KBM-7 (cell line): Measurements from ENCODE around the gene TMEM273.

Source experiments
- DNase-seq: peaks from one replicate; pipeline ENCODE4 v3.0.0-alpha.2; 2015
- in situ Hi-C: fragments of 300-500 bp; cut with MboI; formaldehyde crosslinking; loops from 2 replicates; pipeline ENCODE4 v1.14.3; 2020; ENCODE audit warnings: low sequenced_read_pairs, low pct_unique_long_range_greater_than_20kb, mixed read lengths

TMEM273 gene

DNA sequence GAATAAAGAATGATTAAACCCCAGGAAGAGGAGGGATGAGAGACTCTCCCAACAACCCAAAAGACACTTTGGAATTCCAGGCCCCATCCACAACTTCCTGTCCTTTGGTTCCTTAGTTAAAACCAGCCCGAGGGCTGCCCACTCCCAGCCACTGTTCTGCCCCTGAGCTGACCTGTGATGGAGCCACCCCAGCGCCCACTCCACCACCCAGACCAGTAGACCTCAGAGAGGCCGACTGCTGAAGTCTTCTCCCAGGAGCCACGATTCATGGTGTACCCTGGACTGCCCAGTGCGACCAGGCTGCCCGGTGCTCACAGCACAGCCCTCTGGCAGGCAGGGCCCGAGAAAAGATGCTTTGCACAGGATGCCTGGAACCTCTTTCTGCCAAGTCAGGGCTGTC lies 79.5 kb downstream of the TMEM273 start:
- in situ Hi-C loops = no loop called here

DNA sequence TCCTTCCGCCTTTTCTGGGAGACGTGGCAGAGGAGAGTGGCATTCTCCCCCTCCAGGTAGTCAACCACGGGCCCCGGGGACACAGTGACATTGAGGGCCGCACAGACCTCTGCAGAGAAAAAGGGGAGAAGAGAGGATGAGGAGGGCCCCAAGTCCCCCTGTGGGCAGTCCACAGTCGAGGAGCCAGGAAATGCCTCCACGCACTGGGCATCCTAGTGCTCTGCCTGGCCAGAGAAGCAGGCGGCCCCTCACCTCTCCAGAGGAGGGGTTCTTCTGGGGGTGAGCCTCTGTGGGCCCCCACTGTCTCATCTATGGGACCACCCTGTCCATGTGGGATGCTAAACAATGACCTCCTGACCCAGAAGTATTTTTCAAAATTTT lies 80.3 kb downstream of the TMEM273 start:
- in situ Hi-C loops = no loop called here
- no peak for DNase-seq

More for the DNA sequence above, 79.5 kb downstream of the TMEM273 start:
- no peak for DNase-seq

DNA sequence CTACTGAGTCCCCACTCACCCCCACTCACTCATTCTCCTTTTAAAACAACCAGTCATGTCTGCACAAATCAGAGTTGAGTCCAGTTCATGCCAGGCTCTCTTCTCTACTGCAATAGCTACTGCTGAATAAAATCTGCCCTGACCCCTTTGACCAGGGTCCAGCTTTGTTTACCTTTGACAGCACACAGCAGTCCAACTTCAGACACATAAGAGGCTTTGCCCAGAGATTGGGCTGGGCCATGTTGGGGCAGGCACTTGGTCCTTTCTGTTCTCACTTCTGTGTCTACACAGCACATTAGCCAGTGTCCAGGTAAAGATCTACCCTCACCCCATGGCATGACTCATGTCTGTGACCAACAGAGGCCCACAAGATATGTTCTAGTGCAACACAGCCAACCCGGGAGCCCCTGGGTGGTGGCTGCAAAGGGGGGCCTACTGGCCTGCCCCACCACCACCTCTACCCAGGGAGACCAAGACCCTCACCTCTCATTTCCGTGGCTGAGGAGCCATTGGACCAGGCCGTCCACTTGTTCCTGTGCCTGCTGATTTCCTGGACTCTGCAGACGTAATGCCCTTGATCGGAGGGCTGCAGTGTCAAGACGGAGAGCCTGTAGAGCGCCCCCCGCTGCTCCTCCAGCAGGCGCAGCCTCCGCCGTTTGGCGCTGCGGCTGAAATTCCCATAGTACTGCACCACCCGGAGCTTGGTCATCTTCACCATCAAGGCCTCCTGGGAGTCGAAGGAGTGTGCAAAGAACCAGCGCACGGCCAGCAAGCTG lies 80.9 kb downstream of the TMEM273 start:
- in situ Hi-C loops = no loop called here

DNA sequence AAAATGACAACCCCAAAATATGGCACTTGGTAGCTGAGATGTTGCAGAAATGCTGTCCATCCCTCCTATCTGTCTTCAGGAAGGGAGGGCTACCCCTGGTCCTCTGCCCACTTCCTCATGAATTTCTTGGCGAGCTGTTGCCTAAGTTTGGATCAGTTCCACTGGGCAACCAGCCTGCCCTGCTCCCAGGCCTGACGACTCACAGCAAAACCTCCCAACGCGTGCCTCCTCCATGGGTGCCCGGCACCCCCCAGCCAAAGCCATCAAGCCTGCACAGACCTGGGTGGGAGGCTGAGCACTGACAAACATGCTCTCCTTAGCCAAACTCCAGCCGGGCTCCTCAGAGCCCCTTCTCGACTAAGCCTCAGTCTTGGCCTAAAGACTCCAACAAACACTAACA lies 81.7 kb downstream of the TMEM273 start:
- DNase-seq = no peak
- in situ Hi-C loops = no loop called here

More for the DNA sequence above, 80.9 kb downstream of the TMEM273 start:
- DNase-seq = no peak

DNA sequence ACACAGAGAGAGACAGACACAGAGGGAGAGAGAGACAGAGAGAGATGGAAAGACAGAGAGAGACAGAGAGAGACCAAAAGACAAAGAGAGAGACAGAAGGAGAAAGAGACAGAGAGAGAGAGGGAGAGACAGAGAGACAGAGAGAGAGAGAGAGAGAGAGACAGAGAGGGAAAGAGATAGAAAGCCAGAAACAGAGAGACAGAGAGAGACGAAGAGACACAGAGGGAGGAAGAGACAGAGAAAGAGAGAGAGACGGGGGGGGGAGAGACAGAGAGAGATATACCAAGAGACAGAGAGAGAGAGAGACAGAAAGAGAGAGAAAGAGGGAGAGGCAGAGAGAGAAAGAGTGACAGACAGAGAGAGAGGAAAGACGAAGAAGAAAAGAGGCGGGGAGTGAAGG lies 83.1 kb downstream of the TMEM273 start:
- in situ Hi-C loops = no loop called here
- no peak for DNase-seq
